Endodermal cell (in vitro differentiated cells): ENCODE data around the gene ADORA2A. TPM values are rescaled to one million over a fixed set of nuclear protein-coding genes. Genes with fewer than 3 reads are reported as not detected.
A peak's percentile ranks its signal among the peaks of the same experiment; 100 is the strongest.

ENCODE experiments used
- DNase-seq: peaks from one replicate; pipeline ENCODE4 v3.0.0-alpha.2; 2017
- H3K27ac ChIP-seq: 2 replicates; pipeline ENCODE4 v1.5.1; 2013; ENCODE audit warnings: mild to moderate bottlenecking, low read depth, low read length, moderate library complexity
- H3K27me3 ChIP-seq: 2 replicates; pipeline ENCODE4 v1.6.1; 2013; ENCODE audit warnings: mild to moderate bottlenecking, low read length, moderate library complexity; ENCODE audit not compliant: insufficient read depth, control insufficient read depth, poor library complexity, severe bottlenecking
- H3K36me3 ChIP-seq: 2 replicates; pipeline ENCODE4 v1.7.0; 2013; ENCODE audit warnings: mild to moderate bottlenecking, low read length, moderate library complexity; ENCODE audit not compliant: control insufficient read depth, insufficient read depth
- H3K4me1 ChIP-seq: one replicate; pipeline ENCODE4 v1.7.0; 2013; ENCODE audit warnings: low read length; ENCODE audit not compliant: control insufficient read depth, insufficient read depth
- H3K4me3 ChIP-seq: 2 replicates; pipeline ENCODE4 v1.5.1; 2013; ENCODE audit warnings: mild to moderate bottlenecking, low read length, moderate library complexity
- H3K9ac ChIP-seq: 2 replicates; pipeline ENCODE4 v1.6.1; 2013; ENCODE audit warnings: mild to moderate bottlenecking, low read length, moderate library complexity; ENCODE audit not compliant: poor library complexity, severe bottlenecking; ENCODE audit errors: extremely low read depth
- H3K9me3 ChIP-seq: 2 replicates; pipeline ENCODE4 v1.6.1; 2013; ENCODE audit warnings: mild to moderate bottlenecking, low read length, moderate library complexity; ENCODE audit not compliant: control insufficient read depth
- H3K27ac Mint-ChIP-seq: 2 replicates; pipeline ENCODE4 v1.8.0; 2020; ENCODE audit warnings: mixed read lengths
- H3K27me3 Mint-ChIP-seq: 2 replicates; pipeline ENCODE4 v1.8.0; 2021; ENCODE audit warnings: mild to moderate bottlenecking, mixed read lengths; ENCODE audit not compliant: insufficient read depth
- H3K36me3 Mint-ChIP-seq: 2 replicates; pipeline ENCODE4 v1.8.0; 2020; ENCODE audit warnings: low read depth, mixed read lengths
- H3K4me1 Mint-ChIP-seq: 2 replicates; pipeline ENCODE4 v1.8.0; 2020; ENCODE audit warnings: mixed read lengths
- H3K4me3 Mint-ChIP-seq: 2 replicates; pipeline ENCODE4 v1.8.0; 2020; ENCODE audit warnings: mild to moderate bottlenecking, moderate library complexity, mixed read lengths
- H3K9me3 Mint-ChIP-seq: 2 replicates; pipeline ENCODE4 v1.8.0; 2020; ENCODE audit warnings: mild to moderate bottlenecking, mixed read lengths
- CTCF ChIP-seq: fragments of 200-600 bp; sonication (generic); conservative IDR thresholded peaks from 2 replicates; pipeline ENCODE4 v1.5.0; 2021; ENCODE audit warnings: antibody characterized with exemption, mild to moderate bottlenecking
- WGBS, 2 experiments: methylation state at CpG; one replicate each; pipeline versions ENCODE4 v1.1.5 to v1.1.7; 2013; ENCODE audit warnings: missing lambda C conversion rate in 2 of 2, mixed read lengths in 1 of 2; ENCODE audit not compliant: insufficient coverage in 1 of 2, insufficient read length in 1 of 2; 5-methylcytosine and 5-hydroxymethylcytosine counted together
- total RNA-seq, 2 donors: library from RNA; stranded (reverse); fragmentation: NEBNext Ultra II Directional in 1 of 2; extraction: Animal tissue kit (Norgen Biotek cat#: 25700) in 1 of 2; gene quantifications; 2 replicates in 1 of 2; 3 replicates in 1 of 2; pipeline ENCODE4 v1.2.1, GENCODE V29; 2021

ADORA2A gene
- total RNA-seq, 2 donors from 2014 or later, result 4.1 to 4.7 TPM

GRCh38 chr22:24418786-24419474, 8.5 kb upstream of the ADORA2A start:
- Mint-ChIP-seq H3K4me1 (no peaks in the 10 kb centered on the region), H3K27ac (peak overlapping the region; percentile 35), H3K4me3 (no peak overlapping the region), H3K9me3 (no peaks in the 10 kb centered on the region), H3K36me3 (peaks cover 15% of the 10 kb centered on the region), H3K27me3 (peaks cover 11% of the 10 kb centered on the region)
- Histone ChIP-seq H3K27me3 (peaks cover under 1% of the 10 kb centered on the region), H3K4me1 (no peaks in the 10 kb centered on the region), H3K4me3 (no peak overlapping the region), H3K9me3 (no peaks in the 10 kb centered on the region), H3K9ac (no peak overlapping the region), H3K36me3 (peaks cover 22% of the 10 kb centered on the region), H3K27ac (peak overlapping the region; percentile 44)
- DNase-seq, result peak; percentile 53
- TF ChIP-seq CTCF, result no peak
- WGBS, 2 experiments, result 78 to 91% methylated on average over 9 to 16 of the region's 16 CpGs

GRCh38 chr22:24419475-24419850, 7.9 kb upstream of the ADORA2A start:
- peaks cover 20% of the 10 kb centered on the region for H3K36me3 ChIP-seq
- no peaks in the 10 kb centered on the region for H3K9me3 Mint-ChIP-seq
- H3K4me3 Mint-ChIP-seq, result no peak overlapping the region
- no peak overlapping the region for H3K27ac Mint-ChIP-seq
- H3K36me3 Mint-ChIP-seq, result peaks cover 9% of the 10 kb centered on the region
- no peaks in the 10 kb centered on the region for H3K4me1 ChIP-seq
- H3K4me3 ChIP-seq, result no peak overlapping the region
- no peaks in the 10 kb centered on the region for H3K9me3 ChIP-seq
- H3K4me1 Mint-ChIP-seq, result no peaks in the 10 kb centered on the region
- H3K27ac ChIP-seq, result peak overlapping the region; percentile 87
- peaks cover 14% of the 10 kb centered on the region for H3K27me3 Mint-ChIP-seq
- no peak overlapping the region for H3K9ac ChIP-seq
- WGBS, 2 experiments, result 92 to 95% methylated on average over 5 to 7 of the region's 7 CpGs
- TF ChIP-seq CTCF, result no peak
- peaks cover 6% of the 10 kb centered on the region for H3K27me3 ChIP-seq
- DNase-seq, result no peak

- Mint-ChIP-seq H3K9me3 (no peaks in the 10 kb centered on the region), H3K4me3 (no peak overlapping the region), H3K27me3 (peaks cover 21% of the 10 kb centered on the region), H3K36me3 (peaks cover under 1% of the 10 kb centered on the region), H3K27ac (no peak overlapping the region), H3K4me1 (no peaks in the 10 kb centered on the region)
- H3K9me3 ChIP-seq, result no peaks in the 10 kb centered on the region
- peaks cover 14% of the 10 kb centered on the region for H3K27me3 ChIP-seq
- H3K36me3 ChIP-seq, result peaks cover 15% of the 10 kb centered on the region
- 85 to 90% methylated on average over 7 to 18 of the region's 18 CpGs for WGBS, 2 experiments
- H3K27ac ChIP-seq, result peak overlapping the region; percentile 87
- H3K4me3 ChIP-seq, result no peak overlapping the region
- H3K4me1 ChIP-seq, result no peaks in the 10 kb centered on the region
- no peak for TF ChIP-seq CTCF
- no peak for DNase-seq
- no peak overlapping the region for H3K9ac ChIP-seq
Observed at GRCh38 chr22:24420072-24420976, 7.1 kb upstream of the ADORA2A start.
